Measurements from ENCODE around the gene TMEM59L.
"Not testable (repeated sequence)": the region's sequence is repeated elsewhere in the genome, so short reads cannot be mapped to it uniquely, and the experiment has no call there.

TMEM59L gene

GRCh38 chr19:18594096-18594823, 18.4 kb upstream of the TMEM59L start:
- Histone ChIP-seq H3K27ac (ENCODE audit: low read depth, low read length) (no peak overlapping the region), H3K9ac (ENCODE audit: low read length in 5 of 5) (peak overlapping the region in 2 of 5 donors; percentile 4 to 48), H3K9me3 (ENCODE audit: control insufficient read depth in 5 of 5, low read length in 5 of 5) (no peaks in the 10 kb centered on the region), H3K4me3 (ENCODE audit: low read depth in 1 of 5, low read length in 5 of 5) (peak overlapping the region in 4 of 5 donors; percentile 11 to 50 (median 42)), H3K27me3 (ENCODE audit: control insufficient read depth in 5 of 5, insufficient read depth in 4 of 5, low read length in 5 of 5) (peaks cover 2 to 22% (median 16%) of the 10 kb centered on the region in 5 donors), H3K4me1 (ENCODE audit: control insufficient read depth in 5 of 5, insufficient read depth in 5 of 5, low read length in 5 of 5) (peaks cover 0 to 45% (median 32%) of the 10 kb centered on the region in 5 donors), H3K36me3 (ENCODE audit: control insufficient read depth in 5 of 5, insufficient read depth in 5 of 5, low read length in 5 of 5) (peaks cover 0 to 10% (median 7%) of the 10 kb centered on the region in 5 donors)

DNA sequence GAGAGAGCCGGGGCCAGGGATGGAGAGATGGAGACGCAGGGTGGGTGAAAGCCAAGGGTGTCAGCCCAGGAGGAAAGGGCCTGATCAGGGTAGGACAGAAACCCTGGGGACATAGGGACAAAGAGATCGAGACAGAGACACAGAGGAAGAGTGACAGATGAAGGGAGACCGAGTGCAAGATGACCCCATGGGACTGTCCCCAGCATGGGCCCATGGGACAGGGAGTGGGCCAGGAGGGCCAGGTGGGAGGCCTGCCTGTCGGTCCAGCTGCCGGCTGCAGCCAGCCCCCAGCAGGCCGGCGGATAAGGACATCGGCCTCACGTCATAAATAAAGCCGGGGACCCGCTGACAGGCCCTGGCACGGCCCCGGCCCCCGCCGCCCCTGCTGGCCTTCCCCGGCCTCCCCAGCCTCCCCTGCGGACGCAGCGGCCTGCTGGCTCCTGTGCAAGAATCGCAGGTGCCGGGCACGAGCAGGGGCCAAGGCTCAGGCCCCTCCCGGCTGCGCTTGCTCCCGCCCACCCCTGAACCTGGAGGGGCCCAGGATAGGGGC, 17.8 kb upstream of the TMEM59L start:
- no peaks in the 10 kb centered on the region for H3K9me3 ChIP-seq (ENCODE audit: control insufficient read depth in 5 of 5, low read length in 5 of 5)
- peaks cover 8 to 28% (median 23%) of the 10 kb centered on the region in 5 donors for H3K27me3 ChIP-seq (ENCODE audit: control insufficient read depth in 5 of 5, insufficient read depth in 4 of 5, low read length in 5 of 5)
- peak overlapping the region in 4 of 5 donors; percentile 11 to 50 (median 42) for H3K4me3 ChIP-seq (ENCODE audit: low read depth in 1 of 5, low read length in 5 of 5)
- H3K4me1 ChIP-seq (ENCODE audit: control insufficient read depth in 5 of 5, insufficient read depth in 5 of 5, low read length in 5 of 5) = peaks cover 0 to 38% (median 25%) of the 10 kb centered on the region in 5 donors
- H3K9ac ChIP-seq (ENCODE audit: low read length in 5 of 5) = peak overlapping the region in 2 of 5 donors; percentile 4 to 48
- no peak overlapping the region for H3K27ac ChIP-seq (ENCODE audit: low read depth, low read length)
- H3K36me3 ChIP-seq (ENCODE audit: control insufficient read depth in 5 of 5, insufficient read depth in 5 of 5, low read length in 5 of 5) = peaks cover 0 to 10% (median 7%) of the 10 kb centered on the region in 5 donors

DNA sequence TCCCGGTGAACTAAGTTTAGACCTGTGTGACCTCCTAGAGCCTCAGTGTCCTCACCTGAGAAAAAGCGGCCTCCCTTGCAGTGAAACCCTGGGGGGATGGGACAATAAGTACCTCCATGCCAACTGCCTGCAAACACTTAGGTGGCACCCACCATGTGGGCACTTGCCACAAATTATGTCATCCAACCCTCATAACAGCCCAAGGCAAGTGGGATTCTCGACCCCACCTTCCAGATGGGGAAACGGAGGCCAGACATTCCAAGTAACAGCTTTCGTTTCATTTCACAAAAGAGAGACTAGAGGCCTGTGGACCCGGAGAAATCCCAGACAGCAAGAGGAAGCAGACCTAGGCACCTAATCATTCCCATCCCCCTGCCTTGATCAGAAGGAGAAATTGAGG, 17.2 kb upstream of the TMEM59L start:
- peaks cover 0 to 10% (median 7%) of the 10 kb centered on the region in 5 donors for H3K36me3 ChIP-seq (ENCODE audit: control insufficient read depth in 5 of 5, insufficient read depth in 5 of 5, low read length in 5 of 5)
- H3K4me3 ChIP-seq (ENCODE audit: low read depth in 1 of 5, low read length in 5 of 5) = no peak overlapping the region
- H3K27me3 ChIP-seq (ENCODE audit: control insufficient read depth in 5 of 5, insufficient read depth in 4 of 5, low read length in 5 of 5) = peaks cover 9 to 29% (median 24%) of the 10 kb centered on the region in 5 donors
- H3K4me1 ChIP-seq (ENCODE audit: control insufficient read depth in 5 of 5, insufficient read depth in 5 of 5, low read length in 5 of 5) = peaks cover 0 to 33% (median 20%) of the 10 kb centered on the region in 5 donors
- no peak overlapping the region for H3K9ac ChIP-seq (ENCODE audit: low read length in 5 of 5)
- H3K27ac ChIP-seq (ENCODE audit: low read depth, low read length) = no peak overlapping the region
- no peaks in the 10 kb centered on the region for H3K9me3 ChIP-seq (ENCODE audit: control insufficient read depth in 5 of 5, low read length in 5 of 5)

DNA sequence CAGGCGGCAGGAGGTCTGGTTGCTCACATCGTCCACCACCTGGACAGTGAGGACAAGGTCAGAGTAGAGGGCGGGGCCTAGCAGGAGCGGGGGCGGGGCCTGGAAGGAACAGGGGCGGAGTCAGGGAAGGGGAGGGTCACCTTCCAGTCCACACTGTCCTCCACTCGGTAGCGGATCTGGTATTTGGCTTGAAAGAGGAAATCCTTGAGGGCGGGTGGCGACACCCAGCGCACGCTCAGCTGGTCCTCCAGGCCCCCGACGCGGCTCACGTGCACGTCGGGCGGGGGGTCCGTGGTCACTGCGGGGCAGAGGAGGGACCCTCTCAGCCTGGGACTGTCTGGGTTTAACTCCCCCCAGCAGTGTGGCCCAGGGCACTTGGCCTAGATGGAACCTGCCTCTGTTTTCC, 15.9 kb upstream of the TMEM59L start:
- Histone ChIP-seq H3K36me3 (ENCODE audit: control insufficient read depth in 5 of 5, insufficient read depth in 5 of 5, low read length in 5 of 5) (peaks cover 0 to 3% (median 0%) of the 10 kb centered on the region in 5 donors), H3K27me3 (ENCODE audit: control insufficient read depth in 5 of 5, insufficient read depth in 4 of 5, low read length in 5 of 5) (peaks cover 9 to 29% (median 24%) of the 10 kb centered on the region in 5 donors), H3K4me1 (ENCODE audit: control insufficient read depth in 5 of 5, insufficient read depth in 5 of 5, low read length in 5 of 5) (peaks cover 0 to 31% (median 14%) of the 10 kb centered on the region in 5 donors), H3K9me3 (ENCODE audit: control insufficient read depth in 5 of 5, low read length in 5 of 5) (no peaks in the 10 kb centered on the region), H3K27ac (ENCODE audit: low read depth, low read length) (no peak overlapping the region), H3K4me3 (ENCODE audit: low read depth in 1 of 5, low read length in 5 of 5) (no peak overlapping the region), H3K9ac (ENCODE audit: low read length in 5 of 5) (no peak overlapping the region)

GRCh38 chr19:18597809-18598660, 14.6 kb upstream of the TMEM59L start:
- no peak overlapping the region for H3K27ac ChIP-seq (ENCODE audit: low read depth, low read length)
- H3K9me3 ChIP-seq (ENCODE audit: control insufficient read depth in 5 of 5, low read length in 5 of 5) = no peaks in the 10 kb centered on the region
- H3K4me1 ChIP-seq (ENCODE audit: control insufficient read depth in 5 of 5, insufficient read depth in 5 of 5, low read length in 5 of 5) = peaks cover 0 to 24% (median 7%) of the 10 kb centered on the region in 5 donors
- peaks cover 9 to 32% (median 24%) of the 10 kb centered on the region in 5 donors for H3K27me3 ChIP-seq (ENCODE audit: control insufficient read depth in 5 of 5, insufficient read depth in 4 of 5, low read length in 5 of 5)
- H3K9ac ChIP-seq (ENCODE audit: low read length in 5 of 5) = no peak overlapping the region
- no peaks in the 10 kb centered on the region for H3K36me3 ChIP-seq (ENCODE audit: control insufficient read depth in 5 of 5, insufficient read depth in 5 of 5, low read length in 5 of 5)
- H3K4me3 ChIP-seq (ENCODE audit: low read depth in 1 of 5, low read length in 5 of 5) = no peak overlapping the region

DNA sequence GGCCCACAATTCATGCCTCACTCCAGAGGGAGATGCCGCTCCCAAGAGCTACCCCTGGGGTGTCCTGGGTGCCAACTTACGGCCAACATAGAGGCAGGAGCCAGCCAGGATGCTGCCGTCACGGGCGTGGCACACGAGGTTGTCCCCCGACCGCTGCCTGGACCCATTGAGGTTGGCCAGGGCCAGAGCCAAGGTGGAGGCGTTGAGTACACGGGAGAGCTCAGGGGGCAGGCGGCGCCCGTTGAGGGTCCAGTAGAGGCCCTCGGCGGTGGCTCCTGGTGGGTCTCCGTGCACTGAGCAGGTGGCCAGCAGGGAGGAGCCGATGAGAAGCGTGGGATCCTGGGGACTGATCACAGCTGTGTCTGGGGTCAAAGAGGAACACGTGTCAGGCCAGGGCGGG, 13.2 kb upstream of the TMEM59L start:
- peaks cover 15 to 45% (median 36%) of the 10 kb centered on the region in 5 donors for H3K27me3 ChIP-seq (ENCODE audit: control insufficient read depth in 5 of 5, insufficient read depth in 4 of 5, low read length in 5 of 5)
- peaks cover 0 to 16% (median 9%) of the 10 kb centered on the region in 5 donors for H3K4me1 ChIP-seq (ENCODE audit: control insufficient read depth in 5 of 5, insufficient read depth in 5 of 5, low read length in 5 of 5)
- no peak overlapping the region for H3K4me3 ChIP-seq (ENCODE audit: low read depth in 1 of 5, low read length in 5 of 5)
- no peaks in the 10 kb centered on the region for H3K9me3 ChIP-seq (ENCODE audit: control insufficient read depth in 5 of 5, low read length in 5 of 5)
- no peak overlapping the region for H3K27ac ChIP-seq (ENCODE audit: low read depth, low read length)
- H3K36me3 ChIP-seq (ENCODE audit: control insufficient read depth in 5 of 5, insufficient read depth in 5 of 5, low read length in 5 of 5) = no peaks in the 10 kb centered on the region
- no peak overlapping the region for H3K9ac ChIP-seq (ENCODE audit: low read length in 5 of 5)

GRCh38 chr19:18600692-18601397, 11.8 kb upstream of the TMEM59L start:
- H3K4me3 ChIP-seq (ENCODE audit: low read depth in 1 of 5, low read length in 5 of 5); H3K27ac ChIP-seq (ENCODE audit: low read depth, low read length); H3K36me3 ChIP-seq (ENCODE audit: control insufficient read depth in 5 of 5, insufficient read depth in 5 of 5, low read length in 5 of 5); H3K9ac ChIP-seq (ENCODE audit: low read length in 5 of 5); H3K9me3 ChIP-seq (ENCODE audit: control insufficient read depth in 5 of 5, low read length in 5 of 5); H3K4me1 ChIP-seq (ENCODE audit: control insufficient read depth in 5 of 5, insufficient read depth in 5 of 5, low read length in 5 of 5): not testable (repeated sequence)
- H3K27me3 ChIP-seq (ENCODE audit: control insufficient read depth in 5 of 5, insufficient read depth in 4 of 5, low read length in 5 of 5) = peaks cover 29 to 55% (median 50%) of the 10 kb centered on the region in 5 donors

- Histone ChIP-seq H3K4me1 (ENCODE audit: control insufficient read depth in 5 of 5, insufficient read depth in 5 of 5, low read length in 5 of 5) (peaks cover 0 to 8% (median 5%) of the 10 kb centered on the region in 5 donors), H3K4me3 (ENCODE audit: low read depth in 1 of 5, low read length in 5 of 5) (no peak overlapping the region), H3K27me3 (ENCODE audit: control insufficient read depth in 5 of 5, insufficient read depth in 4 of 5, low read length in 5 of 5) (peaks cover 33 to 60% (median 50%) of the 10 kb centered on the region in 5 donors), H3K27ac (ENCODE audit: low read depth, low read length) (no peak overlapping the region), H3K9me3 (ENCODE audit: control insufficient read depth in 5 of 5, low read length in 5 of 5) (no peaks in the 10 kb centered on the region), H3K9ac (ENCODE audit: low read length in 5 of 5) (no peak overlapping the region), H3K36me3 (ENCODE audit: control insufficient read depth in 5 of 5, insufficient read depth in 5 of 5, low read length in 5 of 5) (no peaks in the 10 kb centered on the region)
Observed at GRCh38 chr19:18601875-18602274, 10.8 kb upstream of the TMEM59L start.

DNA sequence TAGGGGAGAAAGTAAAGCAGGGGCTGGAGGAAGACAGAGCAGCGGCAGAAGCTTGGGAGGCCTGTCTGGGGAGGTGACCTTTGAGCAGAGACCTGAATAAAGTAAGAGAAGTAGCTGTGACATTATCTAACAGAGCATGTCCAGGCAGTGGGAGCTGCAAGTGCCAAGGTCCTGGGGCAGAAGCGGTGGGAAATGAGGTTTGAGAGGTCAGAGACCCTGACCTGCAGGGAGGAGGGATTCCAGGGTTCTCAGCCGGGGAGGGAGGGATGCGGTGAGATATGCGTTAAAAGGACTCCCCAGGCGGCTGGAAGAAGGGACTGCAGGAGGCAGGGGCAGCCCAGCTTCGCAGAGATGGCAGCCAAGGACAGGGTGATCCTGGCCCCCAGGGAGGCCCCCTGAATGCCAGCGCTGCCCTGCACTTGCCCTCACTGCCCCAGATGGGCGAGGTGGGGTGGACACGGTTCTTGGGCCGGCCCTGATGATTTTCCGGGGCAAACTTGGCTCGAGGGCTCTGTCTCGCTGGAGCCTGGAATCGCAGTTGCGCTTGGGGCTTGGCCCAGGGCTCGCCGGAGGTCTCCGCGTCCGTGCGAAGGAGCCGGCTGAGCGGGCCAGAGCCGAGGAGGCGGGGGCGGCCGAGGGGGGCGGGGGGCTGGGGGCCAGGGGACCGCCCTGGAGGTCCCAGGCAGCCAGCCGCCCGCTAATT, 9.3 kb upstream of the TMEM59L start:
- no peaks in the 10 kb centered on the region for H3K36me3 ChIP-seq (ENCODE audit: control insufficient read depth in 5 of 5, insufficient read depth in 5 of 5, low read length in 5 of 5)
- no peak overlapping the region for H3K9ac ChIP-seq (ENCODE audit: low read length in 5 of 5)
- peaks cover 0 to 14% (median 12%) of the 10 kb centered on the region in 5 donors for H3K4me1 ChIP-seq (ENCODE audit: control insufficient read depth in 5 of 5, insufficient read depth in 5 of 5, low read length in 5 of 5)
- H3K4me3 ChIP-seq (ENCODE audit: low read depth in 1 of 5, low read length in 5 of 5) = no peak overlapping the region
- H3K9me3 ChIP-seq (ENCODE audit: control insufficient read depth in 5 of 5, low read length in 5 of 5) = no peaks in the 10 kb centered on the region
- peaks cover 45 to 63% (median 56%) of the 10 kb centered on the region in 5 donors for H3K27me3 ChIP-seq (ENCODE audit: control insufficient read depth in 5 of 5, insufficient read depth in 4 of 5, low read length in 5 of 5)
- H3K27ac ChIP-seq (ENCODE audit: low read depth, low read length) = no peak overlapping the region
